GM23338 (cell line): Measurements from ENCODE around the gene SCGB1D2. TPM values are rescaled to one million over a fixed set of nuclear protein-coding genes. Genes with fewer than 3 reads are reported as not detected.

Experiments used
- ATAC-seq: fragments of 200-7000 bp; cut with Tn5 transposase; 3 replicates; pipeline ENCODE4 v1.9.1; 2020
- DNase-seq: peaks from one replicate; pipeline ENCODE4 v3.0.0-alpha.2; 2015; ENCODE audit warnings: low spot score
- H2AFZ ChIP-seq: fragments of 200-600 bp; sonication (generic); 2 replicates; pipeline ENCODE4 v1.8.0; 2016; ENCODE audit warnings: antibody characterized with exemption, mild to moderate bottlenecking, moderate library complexity
- H3F3A ChIP-seq: fragments of 200-600 bp; sonication (generic); replicated peaks from 2 replicates; pipeline ENCODE4 v1.8.0; 2017; ENCODE audit warnings: antibody characterized with exemption, mixed run types, low read depth
- H3K27ac ChIP-seq: fragments of 200-600 bp; sonication (generic); 2 replicates; pipeline ENCODE4 v1.6.1; 2016; ENCODE audit warnings: low read depth
- H3K27me3 ChIP-seq: fragments of 200-600 bp; sonication (generic); 2 replicates; pipeline ENCODE4 v1.8.0; 2016; ENCODE audit warnings: mild to moderate bottlenecking, mixed run types, moderate library complexity; ENCODE audit not compliant: insufficient read depth
- H3K36me3 ChIP-seq: fragments of 200-600 bp; sonication (generic); 2 replicates; pipeline ENCODE4 v1.8.0; 2016; ENCODE audit warnings: mild to moderate bottlenecking; ENCODE audit not compliant: insufficient read depth
- H3K4me1 ChIP-seq: fragments of 200-600 bp; sonication (generic); 2 replicates; pipeline ENCODE4 v1.8.0; 2016; ENCODE audit warnings: mild to moderate bottlenecking, moderate library complexity; ENCODE audit not compliant: insufficient read depth
- H3K4me2 ChIP-seq: fragments of 200-600 bp; sonication (generic); 2 replicates; pipeline ENCODE4 v1.7.1; 2017; ENCODE audit warnings: mixed run types
- H3K4me3 ChIP-seq: fragments of 200-600 bp; sonication (generic); 2 replicates; pipeline ENCODE4 v1.6.1; 2016; ENCODE audit warnings: mixed run types
- H3K79me2 ChIP-seq: fragments of 200-600 bp; sonication (generic); replicated peaks from 2 replicates; pipeline ENCODE4 v1.8.0; 2017; ENCODE audit warnings: mild to moderate bottlenecking; ENCODE audit not compliant: insufficient read depth
- H3K9me2 ChIP-seq: fragments of 200-600 bp; sonication (generic); 2 replicates; pipeline ENCODE4 v1.8.0; 2017; ENCODE audit not compliant: insufficient read depth
- H4K20me1 ChIP-seq: fragments of 200-600 bp; sonication (generic); replicated peaks from 2 replicates; pipeline ENCODE4 v1.8.0; 2017; ENCODE audit warnings: mild to moderate bottlenecking; ENCODE audit not compliant: insufficient read depth
- H3K27ac Mint-ChIP-seq: 2 replicates; pipeline ENCODE4 v1.8.0; 2020; ENCODE audit warnings: inconsistent platforms, mild to moderate bottlenecking, moderate library complexity, mixed read lengths
- H3K27me3 Mint-ChIP-seq: 3 replicates; pipeline ENCODE4 v1.8.0; 2022; ENCODE audit warnings: low read depth, mild to moderate bottlenecking, moderate library complexity, mixed read lengths, inconsistent platforms; ENCODE audit not compliant: insufficient read depth, poor library complexity
- H3K36me3 Mint-ChIP-seq: 3 replicates; pipeline ENCODE4 v1.8.0; 2021; ENCODE audit warnings: low read depth, mild to moderate bottlenecking, inconsistent platforms, moderate library complexity, mixed read lengths
- H3K4me1 Mint-ChIP-seq: 3 replicates; pipeline ENCODE4 v1.8.0; 2020; ENCODE audit warnings: mild to moderate bottlenecking, inconsistent platforms, mixed read lengths
- H3K4me3 Mint-ChIP-seq: 3 replicates; pipeline ENCODE4 v1.8.0; 2021; ENCODE audit warnings: moderate library complexity, mild to moderate bottlenecking, inconsistent platforms, mixed read lengths
- H3K9me3 Mint-ChIP-seq: 3 replicates; pipeline ENCODE4 v1.8.0; 2020; ENCODE audit warnings: moderate library complexity, mild to moderate bottlenecking, inconsistent platforms, mixed read lengths
- ETS1 ChIP-seq: IDR thresholded peaks from 2 replicates; pipeline ENCODE4 v1.6.1; 2016; ENCODE audit warnings: antibody characterized with exemption
- EZH2 ChIP-seq: fragments of 200-600 bp; sonication (generic); IDR thresholded peaks from one replicate; pipeline ENCODE4 v1.8.0; 2017; ENCODE audit warnings: antibody characterized with exemption, mild to moderate bottlenecking, low read depth; ENCODE audit not compliant: unreplicated experiment
- EZH2phosphoT487 ChIP-seq: fragments of 200-600 bp; sonication (generic); IDR thresholded peaks from one replicate; pipeline ENCODE4 v1.8.1; 2018; ENCODE audit warnings: antibody characterized with exemption; ENCODE audit not compliant: unreplicated experiment
- JUNB ChIP-seq: IDR thresholded peaks from one replicate; pipeline ENCODE4 v1.6.1; 2016; ENCODE audit warnings: antibody characterized with exemption; ENCODE audit not compliant: unreplicated experiment
- NANOG ChIP-seq: IDR thresholded peaks from 2 replicates; pipeline ENCODE4 v1.6.1; 2016; ENCODE audit warnings: antibody characterized with exemption, borderline replicate concordance
- REST ChIP-seq: IDR thresholded peaks from one replicate; pipeline ENCODE4 v1.6.1; 2018; ENCODE audit warnings: antibody characterized with exemption; ENCODE audit not compliant: unreplicated experiment
- ZNF331 ChIP-seq: fragments of 250-450 bp; sonication (Bioruptor Pico); IDR thresholded peaks from 2 replicates; pipeline ENCODE4 v1.5.0; 2020; ENCODE audit warnings: low read depth, mild to moderate bottlenecking, moderate library complexity
- ZNF462 ChIP-seq: fragments of 250-450 bp; sonication (Bioruptor Pico); IDR thresholded peaks from 2 replicates; pipeline ENCODE4 v1.5.0; 2020; ENCODE audit warnings: mild to moderate bottlenecking, moderate library complexity
- polyA plus RNA-seq: library from polyadenylated mRNA; unstranded; fragments of >200 nt; fragmentation: Nextera tagmentation; extraction: Ambion mirVana; gene quantifications from 2 replicates; pipeline ENCODE4 v1.2.1, GENCODE V29; 2016
- total RNA-seq: library from RNA; depleted of rRNA; stranded (reverse); fragments of >200 nt; shearing (Covaris generic); gene quantifications from 2 replicates; pipeline ENCODE4 v1.2.3, GENCODE V29; 2014

The SCGB1D2 gene
- total and polyA plus RNA-seq, 2 experiments from 2014 or later = not detected

GRCh38 chr11:62266558-62266957, 24.5 kb downstream of the SCGB1D2 start (continued):
- TF ChIP-seq ZNF462 = no peak
- TF ChIP-seq EZH2phosphoT487 = no peak
- no peak for TF ChIP-seq ETS1
- no peak for TF ChIP-seq JUNB
- no peak for TF ChIP-seq EZH2
- TF ChIP-seq NANOG = no peak

- peaks cover 7% of the 10 kb centered on the region for H3K27me3 Mint-ChIP-seq
- peaks cover 5% of the 10 kb centered on the region; the same call in 1 of the 2 replicates for H3K4me1 ChIP-seq
- H3K27ac ChIP-seq = no peak overlapping the region
- no peaks in the 10 kb centered on the region for H3K36me3 Mint-ChIP-seq
- H3K9me2 ChIP-seq = peaks cover 4% of the 10 kb centered on the region
- no peak overlapping the region for H3K4me3 ChIP-seq
- H3K27me3 ChIP-seq = no peaks in the 10 kb centered on the region
- no peaks in the 10 kb centered on the region for H3K36me3 ChIP-seq
- no peaks in the 10 kb centered on the region for H4K20me1 ChIP-seq
- H3K4me3 Mint-ChIP-seq = no peak overlapping the region
- ATAC-seq (no peak), DNase-seq (no peak)
- H2AFZ ChIP-seq = no peak overlapping the region
- H3F3A ChIP-seq = no peaks in the 10 kb centered on the region
- H3K27ac Mint-ChIP-seq = no peak overlapping the region
- no peaks in the 10 kb centered on the region for H3K9me3 Mint-ChIP-seq
- peaks cover 4% of the 10 kb centered on the region; the same call in 2 of the 3 replicates for H3K4me1 Mint-ChIP-seq
- no peaks in the 10 kb centered on the region for H3K79me2 ChIP-seq
- no peak overlapping the region for H3K4me2 ChIP-seq
- TF ChIP-seq NANOG (no peak), EZH2phosphoT487 (no peak), REST (no peak), ZNF331 (CRISPR knock-in tag) (no peak), ETS1 (no peak)
Measured at GRCh38 chr11:62267050-62267449, 25.0 kb downstream of the SCGB1D2 start.
